ENCODE data around the gene DNM3. TPM values are rescaled to one million over a fixed set of nuclear protein-coding genes. Genes with fewer than 3 reads are reported as not detected.

Gene DNM3
- total and polyA plus RNA-seq, 2 of the 8 experiments (the other 6 are each of a cell fraction or from before 2014, with no cell fraction given), result 2.0 to 8.5 TPM

GRCh38 chr1:172147541-172147940, 306.2 kb downstream of the DNM3 start:
- Histone ChIP-seq H4K5ac (ENCODE audit: insufficient read length, low read depth, low read length) (no peak overlapping the region), H4K91ac (replicated peaks; ENCODE audit: insufficient read length, low read length) (no peak overlapping the region), H2BK15ac (ENCODE audit: low read length) (no peak overlapping the region), H3K9ac (replicated peaks in 1 of 4; ENCODE audit: extremely low read depth in 1 of 4, low read depth in 3 of 4, low read length in 3 of 4) (no peak overlapping the region), H2AK5ac (ENCODE audit: low read depth, low read length) (no peak overlapping the region), H3K14ac (ENCODE audit: insufficient read length) (no peak overlapping the region), H3K56ac (replicated peaks; ENCODE audit: insufficient read length, low read depth, low read length) (no peak overlapping the region), H3K36me3 (ENCODE audit: control insufficient read depth in 2 of 4, insufficient read depth in 4 of 4, low read length in 3 of 4) (no peaks in the 10 kb centered on the region), H3K79me2 (ENCODE audit: control insufficient read depth in 1 of 2, insufficient read depth in 2 of 2, low read length in 2 of 2) (no peaks in the 10 kb centered on the region), H3K4me2 (ENCODE audit: insufficient read depth in 1 of 2, low read depth in 2 of 2, low read length in 2 of 2) (no peak overlapping the region), H2BK20ac (ENCODE audit: low read length) (no peak overlapping the region), H3K27me3 (replicated peaks in 1 of 4; ENCODE audit: control insufficient read depth in 3 of 4, extremely low read depth in 1 of 4, insufficient read depth in 3 of 4, low read length in 3 of 4) (no peaks in the 10 kb centered on the region), H2AFZ (ENCODE audit: low read length) (no peak overlapping the region), H3K79me1 (ENCODE audit: low read depth, low read length) (no peaks in the 10 kb centered on the region), H2BK12ac (ENCODE audit: low read depth, low read length) (no peak overlapping the region), H4K20me1 (replicated peaks in 1 of 2; ENCODE audit: control insufficient read depth in 1 of 2, insufficient read depth in 2 of 2, low read length in 2 of 2) (no peaks in the 10 kb centered on the region), H3K23ac (ENCODE audit: insufficient read length) (no peak overlapping the region), H3K18ac (ENCODE audit: extremely low read depth, low read length) (no peak overlapping the region), H3K4me3 (ENCODE audit: extremely low read depth in 1 of 4, insufficient read depth in 2 of 4, low read depth in 3 of 4, low read length in 4 of 4) (no peak overlapping the region), H3K9me3 (ENCODE audit: insufficient read depth in 2 of 2, low read depth in 1 of 2, low read length in 1 of 2) (no peaks in the 10 kb centered on the region), H4K8ac (ENCODE audit: extremely low read depth, insufficient read depth, low read length) (no peak overlapping the region), H2BK120ac (replicated peaks; ENCODE audit: low read depth, low read length) (no peak overlapping the region), H3K27ac (ENCODE audit: low read depth, low read length) (no peak overlapping the region), H3K4me1 (replicated peaks in 1 of 4; ENCODE audit: control insufficient read depth in 3 of 4, insufficient read depth in 4 of 4, low read length in 3 of 4) (peaks cover 0 to 3% (median 0%) of the 10 kb centered on the region in 4 experiments; a peak in 2 of 7 replicates), H2BK5ac (ENCODE audit: low read depth, low read length) (no peak overlapping the region), H3K4ac (replicated peaks; ENCODE audit: insufficient read length, low read depth, low read length) (no peak overlapping the region), H3K23me2 (ENCODE audit: low read depth, low read length) (no peaks in the 10 kb centered on the region)
- ChIA-PET CTCF (ENCODE audit: partially characterized antibody) (interaction anchor here (0.6 to 1.7 kb wide), 3 partner anchors 14 to 82 kb away, joined by 3 to 5 read pairs (median 3); no protein-coding TSS in a partner anchor), POLR2A (ENCODE audit: partially characterized antibody) (no interaction called here)
- 96% methylated on average over 1 of the region's 1 CpG; no CpG with 5 or more reads in 1 of the 2 experiments for WGBS, 2 experiments (ENCODE audit: extremely low coverage in 1 of 2, insufficient coverage in 1 of 2, insufficient read length in 1 of 2, insufficient replicate concordance in 2 of 2, low coverage in 1 of 2, low lambda C conversion rate in 2 of 2, missing lambda C conversion rate in 1 of 2)
- DNase-seq (ENCODE audit: low read depth in 1 of 2, low spot score in 2 of 2) (no peak), FAIRE-seq (no peak)
- TF ChIP-seq KDM4A (IDR thresholded peaks at IDR 0.05; ENCODE audit: low read depth, low read length, severe bottlenecking) (no peak), SP4 (IDR thresholded peaks at IDR 0.05; ENCODE audit: low read length) (no peak), SP1 (IDR thresholded peaks at IDR 0.05; ENCODE audit: low read depth, low read length) (no peak), SRF (IDR thresholded peaks at IDR 0.05; ENCODE audit: low read depth, low read length) (no peak), SIN3A (conservative IDR thresholded peaks at IDR 0.05 in 1 of 2, IDR thresholded peaks at IDR 0.05 in 1 of 2; ENCODE audit: low read depth in 1 of 2, low read length in 2 of 2) (no peak), CREB1 (IDR thresholded peaks at IDR 0.05) (no peak), TAF7 (optimal IDR thresholded peaks at IDR 0.05; ENCODE audit: borderline replicate concordance, low read depth, low read length) (no peak), E2F6 (IDR thresholded peaks at IDR 0.05) (no peak), ATF2 (IDR thresholded peaks at IDR 0.05; ENCODE audit: low read length) (no peak), EZH2 (IDR thresholded peaks at IDR 0.05; ENCODE audit: low read depth, low read length, severe bottlenecking) (no peak), KDM1A (IDR thresholded peaks at IDR 0.05; ENCODE audit: borderline replicate concordance, low read length) (no peak), JUND (IDR thresholded peaks at IDR 0.05; ENCODE audit: low read length) (no peak)

Measured in H1 (cell line).